Mesenteric fat pad (tissue), 1 donor: Measurements from ENCODE around the gene FAM204A. TPM values are rescaled to one million over a fixed set of nuclear protein-coding genes. Genes with fewer than 3 reads are reported as not detected.

ENCODE experiments used
- DNase-seq: peaks from one replicate; pipeline ENCODE4 v3.0.0-alpha.2; 2020; ENCODE audit warnings: low spot score
- total RNA-seq: library from RNA; stranded (reverse); fragmentation: NEBNext Ultra II Directional; extraction: Animal tissue kit (Norgen Biotek cat#: 25700); gene quantifications from one replicate; pipeline ENCODE4 v1.2.1, GENCODE V29; 2021
- donor health status: DM: yes; HTN: yes; CAD: no.

FAM204A gene
- total RNA-seq, 1 donor from 2014 or later: 72.8 TPM

- no peak for DNase-seq
Measured at GRCh38 chr10:118251791-118252190, 90.3 kb downstream of the FAM204A start.

DNA sequence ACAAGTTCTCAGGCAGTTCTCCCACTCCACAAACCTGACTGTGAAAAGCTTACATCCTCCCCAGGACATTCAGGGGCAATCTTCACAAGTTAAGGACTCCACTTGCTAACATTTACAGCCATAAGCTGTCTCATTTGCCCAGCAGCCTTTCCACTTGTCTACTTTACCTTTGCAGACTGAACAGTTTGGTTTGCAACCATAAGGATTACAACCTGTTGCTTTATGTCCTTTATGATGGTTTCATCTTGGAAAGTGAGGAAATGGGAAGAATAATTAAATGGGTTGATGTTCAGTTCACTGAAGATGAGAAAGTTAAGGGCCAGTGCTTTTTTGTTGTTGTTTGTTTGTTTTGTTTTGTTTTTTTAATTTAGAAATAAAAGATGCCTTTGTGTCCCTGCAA lies 92.4 kb downstream of the FAM204A start:
- no peak for DNase-seq
